ENCODE measurements around the gene CENPM. TPM values are rescaled to one million over a fixed set of nuclear protein-coding genes. Genes with fewer than 3 reads are reported as not detected.

CENPM gene
- total RNA-seq, 4 donors from 2014 or later, result 1.5 to 5.1 TPM; not detected in 2

DNA sequence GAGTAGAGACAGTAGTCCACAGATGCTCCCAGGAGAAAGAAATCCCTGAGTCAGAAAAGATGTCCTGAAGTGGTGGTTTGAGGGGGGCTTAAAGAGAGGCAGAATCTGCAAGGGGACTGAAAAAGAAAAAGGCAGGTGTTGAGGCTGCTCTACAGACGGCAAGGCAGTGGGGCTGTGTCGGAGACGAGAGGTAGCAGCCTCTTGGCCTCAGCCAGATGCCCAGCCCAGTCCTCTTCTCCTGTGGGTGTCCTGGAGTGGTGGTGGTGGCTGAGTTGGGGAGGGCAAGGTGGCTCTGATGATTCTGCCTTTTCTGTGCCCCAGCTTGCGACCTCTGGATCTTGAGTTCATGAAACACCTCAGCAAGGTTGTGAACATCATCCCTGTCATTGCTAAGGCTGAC is 42.3 kb upstream of the CENPM start:
- H3K27ac ChIP-seq, result no peak overlapping the region
- in situ Hi-C loops (cut with MboI; ENCODE audit: low sequenced_read_pairs in 4 of 4), result no loop called here
- DNase-seq (no peak), ATAC-seq (no peak)
- intact Hi-C loops (cut with DNase I; ENCODE audit: low total_unique reads), result no loop called here
- H3K27me3 ChIP-seq, result no peaks in the 10 kb centered on the region
- H3K9me3 ChIP-seq, result no peaks in the 10 kb centered on the region
- H3K36me3 ChIP-seq, result no peaks in the 10 kb centered on the region
- H3K4me1 ChIP-seq, result no peaks in the 10 kb centered on the region
- no peak for TF ChIP-seq POLR2A (IDR thresholded peaks at IDR 0.05)
- TF ChIP-seq, protein P1, sequence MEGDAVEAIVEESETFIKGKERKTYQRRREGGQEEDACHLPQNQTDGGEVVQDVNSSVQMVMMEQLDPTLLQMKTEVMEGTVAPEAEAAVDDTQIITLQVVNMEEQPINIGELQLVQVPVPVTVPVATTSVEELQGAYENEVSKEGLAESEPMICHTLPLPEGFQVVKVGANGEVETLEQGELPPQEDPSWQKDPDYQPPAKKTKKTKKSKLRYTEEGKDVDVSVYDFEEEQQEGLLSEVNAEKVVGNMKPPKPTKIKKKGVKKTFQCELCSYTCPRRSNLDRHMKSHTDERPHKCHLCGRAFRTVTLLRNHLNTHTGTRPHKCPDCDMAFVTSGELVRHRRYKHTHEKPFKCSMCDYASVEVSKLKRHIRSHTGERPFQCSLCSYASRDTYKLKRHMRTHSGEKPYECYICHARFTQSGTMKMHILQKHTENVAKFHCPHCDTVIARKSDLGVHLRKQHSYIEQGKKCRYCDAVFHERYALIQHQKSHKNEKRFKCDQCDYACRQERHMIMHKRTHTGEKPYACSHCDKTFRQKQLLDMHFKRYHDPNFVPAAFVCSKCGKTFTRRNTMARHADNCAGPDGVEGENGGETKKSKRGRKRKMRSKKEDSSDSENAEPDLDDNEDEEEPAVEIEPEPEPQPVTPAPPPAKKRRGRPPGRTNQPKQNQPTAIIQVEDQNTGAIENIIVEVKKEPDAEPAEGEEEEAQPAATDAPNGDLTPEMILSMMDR (IDR thresholded peaks at IDR 0.05 in 4 of 5, conservative IDR thresholded peaks at IDR 0.05 in 1 of 5), result no peak
- H3K4me3 ChIP-seq, result no peak overlapping the region

DNA sequence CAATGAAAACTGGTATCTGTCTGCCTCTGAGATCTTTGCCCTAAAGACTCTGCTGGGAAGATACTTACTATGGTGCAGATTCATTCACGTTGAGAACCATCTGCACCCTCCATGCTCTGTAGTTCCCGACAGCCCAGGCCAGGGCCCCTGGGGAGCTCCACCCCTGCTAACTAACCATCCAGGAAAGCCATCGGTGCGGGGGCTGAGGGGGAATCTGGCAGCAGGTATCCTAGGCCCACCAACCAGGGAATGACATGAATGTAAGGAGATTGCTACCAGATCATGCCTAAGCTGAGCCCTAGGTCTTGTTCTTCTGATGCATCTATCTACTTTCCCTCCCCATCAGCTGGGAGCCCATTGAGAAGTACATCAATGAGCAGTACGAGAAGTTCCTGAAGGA is 40.3 kb upstream of the CENPM start:
- no peak for TF ChIP-seq POLR2A (IDR thresholded peaks at IDR 0.05)
- TF ChIP-seq, protein P1 (IDR thresholded peaks at IDR 0.05 in 4 of 5, conservative IDR thresholded peaks at IDR 0.05 in 1 of 5), result no peak
- H3K36me3 ChIP-seq, result no peaks in the 10 kb centered on the region
- H3K27me3 ChIP-seq, result no peaks in the 10 kb centered on the region
- in situ Hi-C loops (cut with MboI; ENCODE audit: low sequenced_read_pairs in 4 of 4) (no loop called here), intact Hi-C loops (cut with DNase I; ENCODE audit: low total_unique reads) (no loop called here)
- peaks cover 0 to 5% of the 10 kb centered on the region in 2 donors for H3K4me1 ChIP-seq
- DNase-seq (no peak), ATAC-seq (no peak)
- no peak overlapping the region for H3K4me3 ChIP-seq
- H3K27ac ChIP-seq, result no peak overlapping the region
- H3K9me3 ChIP-seq, result no peaks in the 10 kb centered on the region

- DNase-seq (no peak), ATAC-seq (peak in 1 of 2 donors; percentile 64)
- intact Hi-C loops (cut with DNase I; ENCODE audit: low total_unique reads), result no loop called here
- no peaks in the 10 kb centered on the region for H3K9me3 ChIP-seq
- no peak overlapping the region for H3K4me3 ChIP-seq
- no peaks in the 10 kb centered on the region for H3K27me3 ChIP-seq
- no peak overlapping the region for H3K27ac ChIP-seq
- TF ChIP-seq POLR2A (IDR thresholded peaks at IDR 0.05), result no peak
- TF ChIP-seq, protein P1 (IDR thresholded peaks at IDR 0.05 in 4 of 5, conservative IDR thresholded peaks at IDR 0.05 in 1 of 5), result no peak
- H3K36me3 ChIP-seq, result no peaks in the 10 kb centered on the region
- in situ Hi-C loops (cut with MboI; ENCODE audit: low sequenced_read_pairs in 4 of 4), result no loop called here
- H3K4me1 ChIP-seq, result peaks cover 0 to 5% of the 10 kb centered on the region in 2 donors
These were observed 36.8 kb upstream of the CENPM start for GRCh38 chr22:41983513-41984405.

GRCh38 chr22:41982865-41983264 is 35.9 kb upstream of the CENPM start:
- Histone ChIP-seq H3K4me1 (peaks cover 0 to 5% of the 10 kb centered on the region in 2 donors), H3K27ac (no peak overlapping the region), H3K4me3 (no peak overlapping the region), H3K36me3 (no peaks in the 10 kb centered on the region), H3K9me3 (no peaks in the 10 kb centered on the region), H3K27me3 (peaks cover 2 to 6% (median 2%) of the 10 kb centered on the region in 3 donors)
- in situ Hi-C loops (cut with MboI; ENCODE audit: low sequenced_read_pairs in 4 of 4) (no loop called here), intact Hi-C loops (cut with DNase I; ENCODE audit: low total_unique reads) (no loop called here)
- DNase-seq, result no peak
- TF ChIP-seq, protein P1 (IDR thresholded peaks at IDR 0.05 in 4 of 5, conservative IDR thresholded peaks at IDR 0.05 in 1 of 5), result no peak
- TF ChIP-seq POLR2A (IDR thresholded peaks at IDR 0.05), result no peak
- ATAC-seq, result no peak
